GM19395 (cell line): ENCODE results near the gene NPVF.

Experiments
- ATAC-seq: cut with Tn5 transposase; IDR thresholded peaks from one replicate; pipeline ENCODE4 v1.9.1; 2021; ENCODE audit warnings: mild to moderate bottlenecking, moderate library complexity; ENCODE audit not compliant: unreplicated experiment

Gene NPVF

GRCh38 chr7:25179325-25179724 lies 49.0 kb downstream of the NPVF start:
- ATAC-seq, result no peak
